GM19372 (cell line): ENCODE measurements around the gene SEC14L5.
"Not testable (repeated sequence)": the region's sequence is repeated elsewhere in the genome, so short reads cannot be mapped to it uniquely, and the experiment has no call there.

Experiments
- ATAC-seq: cut with Tn5 transposase; IDR thresholded peaks from one replicate; pipeline ENCODE4 v1.9.1; 2021; ENCODE audit warnings: mild to moderate bottlenecking, low read depth, moderate library complexity; ENCODE audit not compliant: unreplicated experiment

SEC14L5 gene

DNA sequence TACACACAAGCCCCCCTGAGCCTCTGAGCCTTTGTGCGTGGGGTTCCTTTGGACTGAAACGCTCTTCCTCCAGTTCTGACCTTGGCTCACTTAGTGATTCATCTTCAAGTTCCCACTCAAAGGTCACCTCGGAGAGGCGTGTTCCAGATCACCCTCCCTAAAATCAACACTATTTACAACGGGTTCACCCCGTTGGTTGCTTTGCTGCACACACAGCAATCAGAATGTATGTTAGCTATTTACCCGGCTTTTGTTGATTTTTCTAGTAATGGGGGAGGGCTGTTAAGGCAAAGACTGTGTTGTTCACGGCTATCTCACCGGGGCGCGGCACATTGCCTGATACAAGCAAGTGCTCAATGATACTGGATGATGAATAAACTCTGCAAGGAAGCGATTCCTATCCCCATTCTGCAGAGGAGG lies 74.6 kb downstream of the SEC14L5 start:
- ATAC-seq, result no peak

DNA sequence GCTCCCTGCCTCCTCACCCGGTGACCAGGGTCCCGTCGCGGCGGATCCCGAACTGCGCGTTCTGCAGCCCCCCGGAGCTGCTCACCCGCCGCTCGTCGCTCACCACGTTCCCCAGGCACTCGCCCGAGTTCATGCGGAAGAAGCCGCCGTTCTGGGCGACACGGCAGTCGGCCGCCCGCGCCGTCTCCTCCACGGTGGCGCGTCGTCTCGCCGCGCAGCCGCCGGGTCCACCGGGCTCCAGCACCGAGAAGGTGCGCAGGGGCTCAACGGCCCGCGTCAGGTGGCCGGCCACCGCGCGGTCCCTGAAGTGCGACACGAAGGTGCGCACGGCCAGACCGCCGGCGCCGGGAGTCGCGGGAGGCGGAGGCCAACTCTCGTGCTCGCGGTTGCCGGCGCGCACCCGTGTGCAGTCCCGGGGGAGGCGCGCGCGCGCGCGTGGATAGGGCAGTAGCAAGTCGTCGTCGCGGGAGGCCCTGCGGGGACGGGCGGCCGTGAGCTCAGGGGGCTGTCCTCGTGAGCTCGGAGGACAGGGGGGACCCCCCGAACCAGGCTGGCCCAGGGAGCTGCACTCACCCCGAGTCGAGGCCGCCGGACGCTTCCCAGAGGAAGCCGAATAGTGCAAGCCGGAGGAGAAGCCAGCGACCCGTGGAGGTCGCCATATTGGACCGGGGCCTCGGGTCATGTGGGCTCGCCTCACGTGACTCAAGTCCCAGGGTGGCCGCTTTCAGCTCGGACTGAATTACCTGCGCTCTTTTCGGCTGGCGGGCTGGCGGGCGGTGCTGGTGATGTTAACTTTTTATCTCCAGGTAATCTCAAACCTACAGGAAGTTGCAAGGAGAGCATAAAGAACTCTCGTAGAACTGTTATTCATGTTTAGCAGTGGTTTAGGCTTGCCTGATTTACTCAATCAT lies 75.4 kb downstream of the SEC14L5 start, which contains the start of gene NAGPA:
NAGPA (minus strand) TSS at position 680 of the 911 bp plus-strand sequence; CDS start at position 659, 21 bp downstream.
- ATAC-seq, result peak; percentile 92

DNA sequence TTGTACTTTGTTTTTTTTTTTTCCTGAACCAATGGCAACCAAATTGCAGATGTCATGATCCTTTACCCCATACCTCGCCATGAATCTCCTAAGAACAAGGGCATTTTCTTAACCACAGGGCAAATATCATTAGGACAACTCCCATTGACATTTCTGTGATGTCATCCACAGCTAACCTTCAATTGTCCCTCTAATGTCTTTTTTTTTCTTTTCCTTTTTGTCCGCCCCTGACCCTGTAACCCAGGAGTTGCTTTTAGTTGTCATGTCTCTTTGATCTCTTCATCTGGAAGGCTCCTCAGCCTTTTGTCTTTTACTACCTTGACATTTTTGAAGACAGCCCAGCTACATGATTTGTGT lies 76.0 kb downstream of the SEC14L5 start:
- no peak for ATAC-seq

DNA sequence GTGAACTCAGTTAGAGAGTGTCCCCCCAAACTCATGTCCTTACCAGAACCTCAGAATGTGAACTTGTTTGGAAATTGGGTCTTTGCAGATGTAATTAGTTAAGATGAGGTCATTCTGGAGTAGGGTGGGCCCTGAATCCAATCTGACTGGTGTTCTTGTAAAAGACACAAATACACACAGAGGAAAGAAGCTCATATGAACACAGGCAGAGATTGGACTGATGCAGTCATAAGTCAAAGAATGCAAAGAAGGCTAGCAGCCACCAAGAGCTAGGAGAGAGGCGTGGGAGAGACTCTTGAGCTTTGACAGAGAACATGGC lies 77.7 kb downstream of the SEC14L5 start:
- no peak for ATAC-seq

DNA sequence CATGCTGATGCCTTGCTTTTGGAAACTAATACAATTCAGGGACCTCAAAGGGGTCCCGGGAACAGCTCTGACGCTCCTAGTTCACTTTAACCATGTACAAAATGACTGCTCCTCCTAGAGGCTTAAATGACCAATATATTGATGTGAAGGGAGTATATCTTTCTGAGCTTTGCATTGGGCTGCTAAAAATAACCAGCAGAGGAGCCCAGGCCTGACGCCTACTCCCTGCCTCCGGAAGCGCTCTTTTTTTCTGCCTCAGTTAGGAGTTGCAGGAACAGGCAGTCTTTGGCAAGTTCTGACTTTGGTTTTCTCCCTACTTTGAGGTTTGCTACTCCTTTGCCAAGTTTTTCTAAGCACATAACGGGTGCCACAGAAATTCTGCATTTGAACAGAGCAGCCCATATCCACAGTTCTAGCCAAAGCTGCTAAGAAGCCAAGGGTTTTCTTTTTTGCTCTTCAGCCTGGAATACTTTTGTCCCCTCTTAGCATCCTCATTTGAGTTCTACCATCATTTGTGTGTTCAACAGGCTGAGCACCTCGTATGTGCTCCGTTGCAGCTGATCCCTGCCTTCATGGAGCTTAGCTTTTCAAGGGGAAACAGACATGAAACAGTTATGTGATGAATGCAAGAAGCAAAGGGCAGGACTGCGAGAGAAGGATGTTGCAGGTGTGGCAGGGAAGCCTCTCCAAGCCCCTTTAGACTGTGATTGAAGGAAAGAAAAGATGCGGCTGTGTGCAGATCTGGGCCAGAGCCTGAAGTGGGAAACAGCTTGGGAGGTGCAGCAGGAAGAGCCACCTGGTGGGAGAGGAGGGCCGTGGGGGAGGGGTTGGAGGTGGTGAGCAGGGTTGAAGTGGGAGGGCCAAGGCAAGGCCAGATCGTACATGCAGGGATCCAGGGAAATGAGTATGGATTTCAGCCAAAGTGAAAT lies 78.4 kb downstream of the SEC14L5 start:
- no peak for ATAC-seq

DNA sequence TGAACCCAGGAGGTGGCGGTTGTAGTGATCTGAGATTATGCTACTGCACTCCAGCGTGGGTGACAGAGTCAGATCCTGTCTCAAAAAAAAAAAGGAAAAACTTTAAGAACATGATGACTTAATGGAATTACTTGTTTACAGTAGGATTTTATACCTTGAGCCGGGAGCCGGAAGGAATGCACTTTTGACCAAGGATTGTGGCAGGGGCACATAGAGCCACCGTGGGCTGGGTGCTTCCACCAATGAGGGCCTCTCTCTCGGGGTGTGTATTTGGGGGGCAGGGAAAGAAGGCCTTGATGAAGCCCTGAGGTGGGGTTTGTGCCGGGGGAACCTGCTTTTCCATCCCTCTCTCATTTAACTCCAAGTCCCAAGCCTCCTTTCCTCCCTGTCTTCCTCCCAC lies 82.3 kb downstream of the SEC14L5 start:
- ATAC-seq, result no peak

DNA sequence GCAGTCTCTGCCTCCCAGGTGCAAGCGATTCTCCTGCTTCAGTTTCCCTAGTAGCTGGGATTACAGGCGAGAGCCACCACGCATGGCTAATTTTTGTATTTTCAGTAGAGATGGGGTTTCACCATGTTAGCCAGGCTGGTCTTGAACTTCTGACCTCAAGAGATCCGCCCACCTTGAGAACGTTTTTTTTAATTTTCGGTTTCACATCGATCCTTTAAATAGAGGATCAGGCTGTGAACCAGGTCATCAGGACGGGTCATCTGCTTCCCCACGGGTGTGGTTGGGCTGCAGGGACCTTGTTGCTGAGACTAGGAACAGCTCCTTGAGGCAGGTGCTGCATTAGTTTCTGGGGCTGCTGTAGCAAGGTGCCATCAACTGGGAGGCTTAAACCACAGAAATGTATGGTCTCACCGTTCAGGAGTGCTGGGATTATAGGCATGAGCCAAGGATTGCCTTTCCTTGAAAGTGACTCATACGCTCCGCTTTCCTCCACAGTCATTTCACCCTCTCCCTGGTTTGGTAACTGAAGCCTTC lies 83.5 kb downstream of the SEC14L5 start:
- ATAC-seq, result peak; percentile 66

DNA sequence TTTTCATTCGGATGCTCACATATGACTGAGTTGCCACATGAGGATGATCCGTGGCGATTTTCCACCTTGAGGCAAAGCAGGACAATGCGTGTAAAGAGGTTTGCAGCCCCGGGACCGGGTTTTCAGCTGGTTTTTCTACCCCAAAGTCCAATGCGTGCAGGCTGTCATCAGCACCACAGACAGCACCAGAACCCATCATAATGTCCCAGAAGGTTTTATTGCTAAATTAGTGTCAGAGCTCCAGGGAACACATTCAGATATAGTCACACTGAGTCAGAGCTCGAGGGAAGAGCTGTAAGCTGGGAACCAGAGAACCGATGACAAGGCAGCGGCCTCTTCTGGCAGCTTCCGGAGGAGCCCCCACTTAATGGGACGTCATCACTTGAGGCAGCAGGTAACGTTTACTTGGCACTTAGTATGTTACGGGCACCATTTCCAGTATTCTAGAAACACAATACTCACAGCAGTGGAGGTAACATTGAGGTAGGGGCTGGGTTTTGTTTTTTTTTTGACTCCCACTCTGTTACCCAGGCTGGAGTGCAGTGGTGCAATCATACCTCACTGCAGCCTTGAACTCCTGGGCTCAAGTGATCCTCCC lies 84.5 kb downstream of the SEC14L5 start:
- ATAC-seq, result no peak

DNA sequence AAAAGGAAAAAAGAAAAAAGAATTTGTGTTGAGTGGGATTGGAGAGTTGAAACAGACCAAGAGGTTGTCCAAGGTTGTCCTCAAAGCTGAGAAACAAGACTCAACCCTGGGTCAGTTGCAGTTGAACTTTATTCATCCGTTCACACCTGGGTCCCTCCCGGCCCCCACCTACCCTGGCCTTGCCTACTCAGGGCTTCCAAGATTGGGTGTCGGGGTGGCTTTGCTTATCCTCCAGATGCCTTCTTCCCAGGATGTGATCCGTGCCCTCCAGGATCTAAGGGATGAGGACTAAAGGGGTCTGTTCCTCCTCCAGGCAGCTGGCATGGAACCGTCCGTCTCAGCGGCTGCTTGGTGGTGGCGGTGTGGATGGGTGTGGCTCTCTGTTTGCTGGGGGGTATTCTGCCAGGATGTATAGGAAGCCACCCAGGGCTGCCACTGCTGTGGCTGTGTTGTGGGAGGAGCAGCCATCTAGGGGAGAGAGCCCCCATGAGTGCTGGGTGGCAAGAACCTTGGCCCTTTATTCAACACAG lies 85.9 kb downstream of the SEC14L5 start:
- ATAC-seq, result no peak

DNA sequence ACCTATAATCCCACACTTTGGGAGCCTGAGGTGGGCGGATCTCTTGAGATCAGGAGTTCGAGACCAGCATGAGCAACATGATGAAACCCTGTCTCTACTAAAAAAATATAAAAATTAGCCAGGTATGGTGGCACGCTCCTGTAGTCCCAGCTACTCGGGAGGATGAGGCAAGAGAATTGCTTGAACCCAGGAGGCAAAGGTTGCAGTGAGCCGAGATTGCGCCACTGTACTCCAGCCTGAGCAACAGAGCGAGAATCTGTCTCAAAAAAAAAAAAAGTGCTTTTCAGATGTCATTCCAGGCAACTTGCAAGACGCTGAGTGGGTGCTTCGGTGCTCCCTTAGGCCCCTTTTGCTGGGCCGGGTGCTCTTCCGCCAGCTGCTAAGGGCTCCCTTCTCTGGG lies 86.5 kb downstream of the SEC14L5 start:
- not testable (repeated sequence) for ATAC-seq

DNA sequence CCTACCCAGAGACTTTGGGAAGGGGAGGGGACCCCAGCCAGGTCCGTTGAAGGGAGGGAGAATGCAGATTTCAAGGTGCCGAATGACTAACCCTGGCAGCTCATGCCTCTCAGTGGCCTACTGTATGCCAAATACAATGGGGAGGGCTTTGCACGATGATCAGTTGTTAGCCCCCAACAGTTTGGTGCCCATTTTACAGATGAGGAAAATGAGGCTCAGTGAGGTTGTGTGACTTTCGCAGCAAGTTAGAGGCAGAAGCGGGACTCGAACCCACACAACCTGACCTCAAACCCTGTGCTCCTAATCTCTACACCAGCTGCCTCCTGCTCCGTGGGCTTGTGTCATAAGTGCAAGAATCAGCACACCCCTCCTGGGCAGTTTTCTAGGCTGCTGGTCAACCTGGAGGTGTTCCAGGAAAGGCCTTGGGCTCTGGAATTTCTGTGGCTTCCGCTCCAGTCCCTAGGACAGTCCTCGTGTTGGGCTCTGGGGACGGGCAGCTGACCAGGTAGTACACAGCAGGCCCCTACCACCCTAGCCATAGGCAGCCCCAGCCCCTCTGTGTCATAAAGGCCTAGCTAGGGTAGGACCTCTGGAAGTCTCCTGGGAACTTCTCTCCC lies 87.5 kb downstream of the SEC14L5 start:
- ATAC-seq, result no peak

DNA sequence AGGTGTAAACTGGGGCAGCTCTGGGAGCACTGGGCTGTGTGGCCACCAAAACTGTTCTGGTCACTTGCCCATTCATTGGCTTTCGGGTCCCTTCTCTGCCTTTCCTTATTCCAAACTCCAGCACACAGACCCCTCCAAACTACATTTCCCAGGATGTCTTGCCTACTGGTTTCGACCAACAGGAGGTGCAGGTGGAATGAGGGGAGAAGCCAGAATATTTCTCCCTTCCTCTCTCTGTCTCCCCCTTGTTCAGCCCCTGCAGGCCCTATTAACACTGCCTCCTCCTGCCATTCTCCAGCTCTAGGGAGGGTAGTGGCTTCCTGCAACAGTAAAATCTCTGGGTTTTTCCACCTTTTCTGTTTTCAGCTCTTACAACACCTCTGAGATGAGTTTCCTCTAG lies 88.8 kb downstream of the SEC14L5 start:
- no peak for ATAC-seq

DNA sequence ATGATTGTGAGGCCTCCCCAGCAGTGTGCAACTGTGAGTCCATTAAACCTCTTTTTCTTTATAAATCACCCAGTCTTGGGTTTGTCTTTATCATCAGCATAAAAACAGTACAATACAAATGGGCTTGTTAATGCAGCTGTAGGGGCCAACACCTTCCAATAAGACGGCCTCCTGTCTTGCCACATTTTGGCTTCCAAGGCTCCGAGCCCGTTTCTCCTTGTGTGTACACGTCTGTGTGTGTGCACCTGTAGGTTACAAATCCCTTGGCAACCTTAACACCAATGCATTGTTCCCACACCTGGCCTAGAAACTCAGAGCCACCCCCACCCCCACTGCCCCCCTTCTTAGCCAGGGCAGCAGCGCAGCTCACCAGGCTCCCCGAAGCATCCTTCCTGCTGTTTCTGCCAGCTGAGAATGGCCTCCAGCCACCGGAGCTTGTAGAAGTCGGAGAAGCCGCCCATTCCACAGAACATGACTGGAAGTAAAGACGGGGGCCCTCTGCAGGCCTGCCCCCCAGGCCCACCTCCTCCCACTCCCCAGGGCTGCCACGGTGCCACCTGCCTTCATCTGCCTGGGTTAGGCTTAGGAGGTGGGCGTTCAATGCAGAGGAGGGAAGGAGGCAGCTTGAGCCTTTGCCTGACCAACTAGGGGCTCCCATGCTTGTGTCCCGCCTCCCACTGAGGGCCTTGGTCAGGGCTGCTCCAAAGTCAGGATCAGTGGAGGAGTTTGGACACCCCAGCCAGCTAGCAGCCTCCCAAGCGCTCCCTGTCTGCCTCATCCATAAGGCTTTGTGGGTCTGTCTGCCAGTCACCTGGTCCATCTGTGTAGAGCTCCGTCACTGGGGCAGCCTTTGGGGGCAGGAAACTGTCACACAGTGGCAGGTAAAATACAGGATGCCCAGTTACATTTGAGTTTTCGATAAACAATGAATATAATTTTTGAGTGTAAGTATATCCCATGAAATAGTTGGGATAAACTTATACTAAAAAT lies 97.0 kb downstream of the SEC14L5 start:
- ATAC-seq, result no peak

DNA sequence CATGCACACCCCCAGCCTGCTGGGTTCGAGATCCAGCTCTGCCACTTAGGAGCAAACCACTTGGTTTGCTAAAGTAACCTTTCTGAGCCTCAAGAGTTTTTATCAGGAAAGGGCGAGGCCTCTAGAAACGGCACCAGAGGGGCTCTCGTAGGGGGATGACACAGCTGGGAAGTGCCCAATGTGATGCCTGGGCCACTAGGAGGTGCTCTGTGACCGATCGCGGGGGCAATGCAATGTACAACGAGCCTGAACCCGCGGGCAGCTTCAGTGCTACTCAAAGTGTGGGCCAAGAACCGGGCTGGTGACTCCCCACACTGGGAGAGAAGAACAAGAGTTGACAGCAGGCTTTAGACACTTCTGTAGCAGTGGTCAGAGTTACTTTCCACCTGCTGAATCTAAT lies 98.2 kb downstream of the SEC14L5 start:
- no peak for ATAC-seq

DNA sequence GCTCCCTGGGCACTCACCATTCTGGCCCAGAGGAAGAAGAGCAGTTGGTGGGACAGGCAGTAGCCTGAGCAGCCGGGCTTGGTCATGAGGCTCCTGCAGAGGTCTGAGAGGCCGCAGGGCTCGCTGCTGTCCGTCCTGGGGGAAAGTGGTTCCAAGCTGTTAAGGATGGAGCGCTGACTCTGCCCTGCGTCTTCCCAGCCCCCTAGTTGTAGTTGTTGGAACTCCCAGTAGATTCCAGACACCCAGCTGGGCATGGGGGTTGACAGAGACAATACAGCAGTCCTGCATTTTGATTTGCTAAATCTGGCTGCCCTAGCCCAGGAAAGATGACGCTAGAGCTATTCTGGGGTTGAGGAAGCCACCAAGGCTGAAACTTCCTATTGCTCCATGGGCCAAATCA lies 100.3 kb downstream of the SEC14L5 start:
- no peak for ATAC-seq

DNA sequence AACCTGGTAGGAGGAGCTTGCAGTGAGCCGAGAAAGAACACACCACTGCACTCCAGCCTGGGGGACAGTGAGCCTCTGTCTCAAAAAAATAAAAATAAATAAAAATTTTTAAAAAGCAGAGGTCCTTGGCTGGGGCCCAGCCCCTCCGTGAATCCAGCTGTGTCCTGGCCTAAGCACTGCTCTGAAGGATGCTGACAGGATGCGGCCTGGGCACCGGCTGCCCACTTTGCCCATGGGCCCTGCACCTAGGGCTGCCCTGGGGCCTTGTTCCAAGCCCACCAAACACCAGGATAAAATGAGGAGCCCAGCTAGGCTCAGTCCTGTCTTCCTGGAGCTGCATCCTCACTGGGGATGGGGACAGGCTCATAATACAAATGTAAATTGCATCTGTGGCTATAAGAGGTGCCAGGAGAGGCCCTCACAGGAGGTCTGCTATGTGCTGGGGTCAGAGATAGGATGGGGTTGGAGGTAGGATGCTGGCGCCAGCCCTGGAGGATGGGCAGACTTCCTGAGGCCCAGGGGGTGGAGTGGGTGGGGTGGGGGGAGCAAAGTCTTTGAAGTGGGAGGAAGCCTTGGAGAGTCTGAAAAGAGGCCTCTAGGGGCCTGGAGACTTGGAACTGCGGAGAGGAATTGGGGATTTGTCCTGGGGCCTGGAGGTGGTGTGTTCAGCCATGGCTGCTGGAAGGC lies 101.4 kb downstream of the SEC14L5 start:
- no peak for ATAC-seq

DNA sequence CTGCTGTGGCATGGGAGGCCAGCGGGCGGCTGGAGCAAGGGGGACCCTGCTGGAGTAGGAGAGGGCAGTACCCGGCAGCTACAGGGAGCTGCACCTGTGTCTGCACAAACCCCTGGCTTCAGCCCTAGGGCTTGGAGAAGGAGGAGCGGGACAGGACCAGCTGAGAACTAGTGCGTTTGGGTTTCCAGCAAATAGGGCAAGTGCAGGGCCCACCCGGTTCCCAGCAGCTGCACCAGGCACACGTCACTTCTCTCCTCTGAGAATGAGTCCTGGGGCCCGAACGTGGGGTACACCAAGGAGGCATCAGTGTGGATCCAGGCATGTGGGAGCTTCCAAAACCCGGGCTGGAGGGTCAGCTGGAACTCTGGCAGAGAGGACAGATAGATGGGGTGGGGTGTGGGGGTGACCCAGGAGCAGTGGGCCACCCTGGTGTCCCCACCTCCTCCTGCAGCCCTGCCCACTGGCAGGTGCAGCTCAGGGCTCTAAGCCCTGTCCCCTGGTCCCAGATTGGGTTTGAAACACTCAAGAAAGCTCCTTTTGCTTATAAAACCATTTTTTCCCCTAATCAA lies 102.0 kb downstream of the SEC14L5 start:
- ATAC-seq, result no peak

DNA sequence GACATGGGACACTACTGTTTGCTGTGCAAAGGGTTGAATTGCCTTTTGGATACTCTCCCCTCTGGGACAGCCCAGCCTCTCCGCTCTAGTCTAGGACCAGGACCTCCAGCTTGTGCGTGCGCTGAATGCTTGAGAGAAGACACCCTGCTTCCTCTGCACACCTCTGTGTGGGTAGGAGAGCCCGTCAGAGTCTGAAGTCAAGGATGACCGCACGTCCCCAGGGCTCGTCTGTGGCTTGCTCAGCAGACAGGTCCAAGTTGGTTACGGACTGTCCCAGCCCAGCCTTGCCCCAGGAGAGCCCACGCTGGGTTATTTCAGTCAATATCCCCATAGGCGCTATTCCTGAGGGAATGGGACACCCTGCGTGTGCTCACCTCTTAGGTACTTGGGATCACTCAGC lies 103.9 kb downstream of the SEC14L5 start:
- no peak for ATAC-seq
